HG02938 (cell line): ENCODE measurements around the gene ECE2.
A peak's percentile ranks its signal among the peaks of the same experiment; 100 is the strongest.

ENCODE experiments used
- ATAC-seq: cut with Tn5 transposase; IDR thresholded peaks from one replicate; pipeline ENCODE4 v1.9.1; 2021; ENCODE audit warnings: mild to moderate bottlenecking, moderate library complexity; ENCODE audit not compliant: unreplicated experiment

Gene ECE2

GRCh38 chr3:184311633-184312032, 35.8 kb downstream of the ECE2 start:
- no peak for ATAC-seq

DNA sequence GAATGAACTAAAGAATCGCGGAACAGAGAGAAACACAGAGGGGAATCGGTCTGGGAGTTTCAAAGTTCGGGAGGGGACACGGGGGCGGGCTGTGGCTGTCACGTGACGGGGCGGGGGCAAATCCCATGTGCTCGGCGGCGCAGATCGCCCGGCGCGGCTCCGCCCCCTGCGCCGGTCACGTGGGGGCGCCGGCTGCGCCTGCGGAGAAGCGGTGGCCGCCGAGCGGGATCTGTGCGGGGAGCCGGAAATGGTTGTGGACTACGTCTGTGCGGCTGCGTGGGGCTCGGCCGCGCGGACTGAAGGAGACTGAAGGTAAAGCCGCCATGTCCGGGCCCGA, 38.5 kb downstream of the ECE2 start, which contains the start of gene EIF4G1:
EIF4G1 (plus strand) TSS at position 244 of the 337 bp plus-strand sequence. CDS start 1,191 bp downstream, outside the sequence.
- peak; percentile 76 for ATAC-seq

- ATAC-seq: peak; percentile 31
Observed at GRCh38 chr3:184314700-184315542, 39.1 kb downstream of the ECE2 start.

DNA sequence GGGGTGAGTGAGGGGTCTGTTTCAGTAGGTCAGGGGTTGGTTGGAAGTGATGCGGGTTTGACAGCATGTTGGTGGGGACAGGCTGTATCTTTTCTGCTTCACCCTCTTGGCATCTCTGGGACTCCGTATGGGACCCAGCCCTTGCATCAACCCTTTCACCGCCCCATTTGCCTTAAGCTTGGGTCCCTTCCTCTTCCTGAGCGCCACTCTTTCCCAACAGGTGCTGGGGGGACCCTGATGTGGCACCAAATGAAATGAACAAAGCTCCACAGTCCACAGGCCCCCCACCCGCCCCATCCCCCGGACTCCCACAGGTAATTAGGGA, 39.7 kb downstream of the ECE2 start:
- peak; percentile 5 for ATAC-seq

DNA sequence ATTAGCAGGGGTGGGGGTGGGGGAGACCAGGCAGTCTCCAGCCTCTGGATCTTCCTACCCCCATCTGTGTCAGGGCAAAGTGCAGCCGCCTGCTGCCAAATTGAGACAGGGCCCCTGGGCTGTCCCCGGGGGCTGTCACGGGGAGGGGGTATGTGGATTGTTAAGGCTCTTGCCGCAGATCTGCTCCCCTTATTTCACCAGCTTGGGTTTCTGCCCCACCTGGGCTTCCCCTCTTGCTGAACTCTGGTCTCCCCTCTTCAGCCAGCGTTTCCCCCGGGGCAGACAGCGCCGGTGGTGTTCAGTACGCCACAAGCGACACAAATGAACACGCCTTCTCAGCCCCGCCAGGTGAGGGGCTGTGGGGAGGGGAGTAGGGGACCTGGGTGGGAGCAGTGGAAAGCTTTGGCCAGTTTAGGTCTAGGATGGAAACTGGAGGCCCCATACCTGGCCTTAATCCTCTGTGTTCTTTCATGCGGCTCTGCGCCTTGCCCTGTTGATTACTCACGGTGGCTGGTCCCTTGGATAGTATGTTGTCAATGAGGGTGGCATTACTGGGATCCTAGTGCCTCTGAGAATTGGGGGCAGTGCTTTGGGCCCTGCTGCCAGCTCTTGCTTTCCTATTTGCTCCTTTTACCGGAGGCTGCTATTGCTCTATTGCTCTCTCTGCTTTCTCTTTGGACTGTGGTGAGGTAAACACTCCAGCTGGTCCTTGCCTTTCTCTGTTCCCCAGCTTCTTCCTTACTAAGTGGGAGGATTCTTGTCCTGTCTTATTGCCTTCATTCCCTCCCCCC, 40.2 kb downstream of the ECE2 start:
- ATAC-seq: no peak

DNA sequence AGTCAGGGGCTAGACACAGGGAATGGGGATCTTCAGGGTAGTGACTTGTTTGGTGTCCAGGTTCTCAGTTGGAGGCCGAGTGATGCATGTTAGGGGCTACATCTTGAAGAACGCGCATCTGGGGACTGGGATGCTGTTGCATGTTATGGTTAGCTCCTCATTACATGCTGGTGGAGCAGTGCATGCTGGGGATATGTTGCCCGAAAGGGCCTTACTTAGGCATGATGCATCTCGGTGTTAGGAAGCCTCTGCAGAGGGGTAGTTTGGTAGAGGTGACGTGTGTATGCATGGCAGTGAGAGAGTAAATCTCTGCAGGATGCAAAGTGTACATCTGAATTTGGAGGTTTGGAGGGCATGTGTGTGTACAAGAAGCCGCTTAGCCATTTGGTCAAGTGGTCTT, 41.0 kb downstream of the ECE2 start:
- no peak for ATAC-seq

DNA sequence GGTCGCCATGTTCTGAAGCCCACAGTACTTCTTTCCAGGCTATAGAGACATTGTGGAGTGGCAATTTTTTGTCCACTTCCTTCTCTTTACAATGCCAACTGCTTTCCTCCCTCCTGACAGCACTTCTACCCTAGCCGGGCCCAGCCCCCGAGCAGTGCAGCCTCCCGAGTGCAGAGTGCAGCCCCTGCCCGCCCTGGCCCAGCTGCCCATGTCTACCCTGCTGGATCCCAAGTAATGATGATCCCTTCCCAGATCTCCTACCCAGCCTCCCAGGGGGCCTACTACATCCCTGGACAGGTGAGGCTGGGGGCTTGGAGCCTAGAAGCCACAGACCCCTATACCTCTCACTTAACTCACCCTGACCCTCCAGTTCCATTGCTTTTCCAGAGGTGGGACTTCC, 41.4 kb downstream of the ECE2 start:
- ATAC-seq: no peak

DNA sequence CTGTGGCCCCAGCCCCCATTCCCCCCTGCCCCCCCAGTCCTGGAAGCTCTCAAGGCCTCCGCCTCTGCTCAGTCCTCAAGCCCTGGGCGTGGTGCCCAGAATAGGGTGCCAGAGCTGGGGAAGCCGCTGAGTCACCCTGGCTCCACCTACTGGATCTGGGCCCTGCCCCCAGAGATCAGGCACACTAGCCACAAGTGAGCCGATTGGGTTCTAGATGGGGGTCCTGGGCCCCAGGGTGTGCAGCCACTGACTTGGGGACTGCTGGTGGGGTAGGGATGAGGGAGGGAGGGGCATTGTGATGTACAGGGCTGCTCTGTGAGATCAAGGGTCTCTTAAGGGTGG, 44.3 kb downstream of the ECE2 start:
- no peak for ATAC-seq

- ATAC-seq: no peak
Observed at GRCh38 chr3:184321666-184322065, 45.8 kb downstream of the ECE2 start.

DNA sequence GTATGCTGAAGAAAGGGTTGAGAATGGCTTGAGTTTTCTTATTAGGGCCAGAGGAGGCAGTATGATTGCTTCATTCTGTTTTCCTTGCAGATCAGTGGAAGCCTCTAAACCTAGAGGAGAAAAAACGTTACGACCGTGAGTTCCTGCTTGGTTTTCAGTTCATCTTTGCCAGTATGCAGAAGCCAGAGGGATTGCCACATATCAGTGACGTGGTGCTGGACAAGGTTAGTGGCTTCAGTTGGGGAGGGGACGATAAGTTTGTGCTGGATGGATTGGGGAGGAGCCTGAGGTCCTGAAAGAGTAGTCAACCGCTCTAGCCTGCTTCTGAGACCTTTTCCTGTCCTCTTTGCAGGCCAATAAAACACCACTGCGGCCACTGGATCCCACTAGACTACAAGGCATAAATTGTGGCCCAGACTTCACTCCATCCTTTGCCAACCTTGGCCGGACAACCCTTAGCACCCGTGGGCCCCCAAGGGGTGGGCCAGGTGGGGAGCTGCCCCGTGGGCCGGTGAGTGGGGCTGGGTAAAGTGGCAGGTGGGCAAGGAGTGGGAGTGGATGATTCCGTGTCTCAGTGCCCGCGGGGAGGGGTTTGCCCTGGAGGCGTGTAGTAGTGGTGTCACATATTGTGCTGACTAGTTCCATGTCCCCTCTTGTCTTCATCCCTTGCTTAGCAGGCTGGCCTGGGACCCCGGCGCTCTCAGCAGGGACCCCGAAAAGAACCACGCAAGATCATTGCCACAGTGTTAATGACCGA, 47.1 kb downstream of the ECE2 start:
- no peak for ATAC-seq

DNA sequence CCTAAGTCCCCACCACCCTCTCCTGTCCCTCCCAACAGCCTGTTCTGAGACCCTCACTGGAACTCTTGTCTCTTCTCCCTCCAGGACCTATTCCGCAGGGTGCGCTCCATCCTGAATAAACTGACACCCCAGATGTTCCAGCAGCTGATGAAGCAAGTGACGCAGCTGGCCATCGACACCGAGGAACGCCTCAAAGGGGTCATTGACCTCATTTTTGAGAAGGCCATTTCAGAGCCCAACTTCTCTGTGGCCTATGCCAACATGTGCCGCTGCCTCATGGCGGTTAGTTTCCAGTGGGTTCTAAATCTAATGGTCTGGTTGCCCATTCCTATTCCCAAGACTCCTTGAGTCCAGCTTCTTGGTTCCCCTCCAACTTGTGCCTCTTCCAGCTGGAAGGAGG, 47.9 kb downstream of the ECE2 start:
- no peak for ATAC-seq

DNA sequence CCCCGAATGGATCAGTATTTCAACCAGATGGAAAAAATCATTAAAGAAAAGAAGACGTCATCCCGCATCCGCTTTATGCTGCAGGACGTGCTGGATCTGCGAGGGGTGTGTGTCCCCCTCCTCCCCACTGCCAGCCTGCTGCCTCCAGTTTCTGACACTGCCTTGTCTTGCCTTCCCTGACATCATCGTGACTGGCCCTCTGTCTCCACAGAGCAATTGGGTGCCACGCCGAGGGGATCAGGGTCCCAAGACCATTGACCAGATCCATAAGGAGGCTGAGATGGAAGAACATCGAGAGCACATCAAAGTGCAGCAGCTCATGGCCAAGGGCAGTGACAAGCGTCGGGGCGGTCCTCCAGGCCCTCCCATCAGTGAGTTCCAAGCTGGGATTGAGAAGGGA, 49.4 kb downstream of the ECE2 start:
- ATAC-seq: no peak

- ATAC-seq: no peak
Observed at GRCh38 chr3:184325715-184326369, 50.0 kb downstream of the ECE2 start.

DNA sequence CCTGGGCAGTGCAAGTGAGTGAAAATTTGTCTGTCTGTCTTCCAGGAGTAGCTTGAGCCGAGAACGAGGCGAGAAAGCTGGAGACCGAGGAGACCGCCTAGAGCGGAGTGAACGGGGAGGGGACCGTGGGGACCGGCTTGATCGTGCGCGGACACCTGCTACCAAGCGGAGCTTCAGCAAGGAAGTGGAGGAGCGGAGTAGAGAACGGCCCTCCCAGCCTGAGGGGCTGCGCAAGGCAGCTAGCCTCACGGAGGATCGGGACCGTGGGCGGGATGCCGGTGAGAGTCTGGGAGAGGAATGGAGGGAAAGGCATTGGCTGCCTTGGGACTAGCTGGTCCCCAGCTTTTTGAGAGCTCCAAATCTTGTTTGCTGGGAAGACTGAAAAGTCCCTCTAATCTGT, 51.3 kb downstream of the ECE2 start:
- ATAC-seq: no peak

DNA sequence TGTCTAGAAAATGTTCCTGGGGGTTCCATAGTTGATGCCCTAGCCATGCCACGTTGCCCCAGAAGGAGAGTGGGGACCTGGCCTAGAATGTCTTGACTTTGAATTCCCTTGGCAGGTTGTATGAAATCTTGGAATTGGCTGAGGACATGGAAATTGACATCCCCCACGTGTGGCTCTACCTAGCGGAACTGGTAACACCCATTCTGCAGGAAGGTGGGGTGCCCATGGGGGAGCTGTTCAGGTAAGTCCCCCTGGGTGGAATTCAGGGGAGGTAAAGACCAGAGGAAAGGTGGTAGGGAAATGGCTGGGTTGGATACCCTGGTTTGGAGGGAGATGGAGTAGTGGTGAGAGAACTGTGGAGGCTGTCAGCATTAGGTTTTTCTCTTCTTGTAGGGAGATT, 52.7 kb downstream of the ECE2 start:
- ATAC-seq: no peak

DNA sequence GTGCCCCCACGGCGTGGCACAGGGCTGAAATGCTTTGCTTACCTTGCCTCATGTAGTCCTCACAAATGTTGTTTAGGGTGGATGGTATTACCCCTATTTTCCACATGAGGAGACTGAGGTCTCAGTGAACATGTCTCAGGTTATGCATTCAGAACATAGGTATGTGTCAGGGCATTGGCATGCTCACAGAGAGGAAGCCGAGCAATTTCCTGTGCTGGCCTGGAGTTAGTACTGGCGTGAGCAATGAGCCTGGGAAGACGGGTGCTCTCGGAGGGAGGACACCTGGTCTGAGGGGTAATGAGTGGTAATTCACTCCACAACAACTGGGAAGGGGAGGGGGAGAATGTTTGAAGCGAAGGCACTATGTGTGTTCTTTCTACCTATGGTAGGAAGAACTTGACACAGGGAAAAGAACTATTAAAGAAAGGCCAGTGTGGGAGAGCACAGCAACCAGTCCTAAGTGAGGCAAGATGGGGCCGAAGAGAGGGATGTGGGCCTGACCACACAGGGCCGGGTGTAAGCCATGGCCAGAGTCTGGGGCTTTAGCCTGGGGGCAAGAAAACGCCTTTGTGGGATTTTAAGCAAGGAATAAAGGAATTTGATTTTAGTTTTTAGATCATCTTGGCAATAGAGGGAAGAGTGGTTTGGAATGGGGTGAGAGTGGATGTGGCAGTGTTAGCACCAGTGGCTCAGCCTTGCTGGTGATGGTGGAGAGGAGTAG, 56.7 kb downstream of the ECE2 start:
- no peak for ATAC-seq

GRCh38 chr3:184333190-184333589, 57.4 kb downstream of the ECE2 start:
- no peak for ATAC-seq

DNA sequence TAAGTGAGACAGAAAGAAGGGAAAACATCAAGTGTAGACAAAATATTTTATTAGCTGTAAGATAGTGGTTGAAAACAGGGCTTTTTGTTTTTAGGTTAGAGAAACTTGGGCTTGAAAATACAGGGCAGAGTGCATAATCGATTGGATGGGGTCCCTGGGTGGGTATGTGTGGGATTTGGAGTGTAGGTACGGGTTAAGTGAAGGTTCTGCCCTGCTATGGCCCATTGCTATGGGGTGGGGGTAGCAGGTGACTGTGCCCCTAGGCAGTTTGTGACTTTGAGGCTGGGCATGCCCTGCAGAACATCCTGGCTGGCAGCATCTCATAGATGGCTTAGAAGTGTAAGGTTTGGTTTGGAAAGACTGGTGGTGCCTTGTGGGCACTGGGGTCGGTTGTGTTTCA, 57.9 kb downstream of the ECE2 start:
- no peak for ATAC-seq

DNA sequence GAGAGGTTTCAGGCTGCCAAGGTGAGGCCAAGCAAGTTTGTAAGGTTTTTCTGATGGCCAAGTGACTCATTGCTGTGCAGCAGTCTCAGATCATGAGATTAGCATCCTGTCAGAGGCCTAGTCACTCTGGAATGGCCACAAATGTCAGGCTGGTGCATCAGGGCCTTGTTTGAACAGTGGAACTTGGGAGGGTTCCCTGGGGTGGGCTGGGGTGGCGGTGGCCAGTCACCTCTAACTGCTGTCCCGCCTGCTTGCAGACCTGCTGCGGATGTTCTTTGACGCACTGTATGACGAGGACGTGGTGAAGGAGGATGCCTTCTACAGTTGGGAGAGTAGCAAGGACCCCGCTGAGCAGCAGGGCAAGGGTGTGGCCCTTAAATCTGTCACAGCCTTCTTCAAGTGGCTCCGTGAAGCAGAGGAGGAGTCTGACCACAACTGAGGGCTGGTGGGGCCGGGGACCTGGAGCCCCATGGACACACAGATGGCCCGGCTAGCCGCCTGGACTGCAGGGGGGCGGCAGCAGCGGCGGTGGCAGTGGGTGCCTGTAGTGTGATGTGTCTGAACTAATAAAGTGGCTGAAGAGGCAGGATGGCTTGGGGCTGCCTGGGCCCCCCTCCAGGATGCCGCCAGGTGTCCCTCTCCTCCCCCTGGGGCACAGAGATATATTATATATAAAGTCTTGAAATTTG, 58.8 kb downstream of the ECE2 start:
- ATAC-seq: no peak

DNA sequence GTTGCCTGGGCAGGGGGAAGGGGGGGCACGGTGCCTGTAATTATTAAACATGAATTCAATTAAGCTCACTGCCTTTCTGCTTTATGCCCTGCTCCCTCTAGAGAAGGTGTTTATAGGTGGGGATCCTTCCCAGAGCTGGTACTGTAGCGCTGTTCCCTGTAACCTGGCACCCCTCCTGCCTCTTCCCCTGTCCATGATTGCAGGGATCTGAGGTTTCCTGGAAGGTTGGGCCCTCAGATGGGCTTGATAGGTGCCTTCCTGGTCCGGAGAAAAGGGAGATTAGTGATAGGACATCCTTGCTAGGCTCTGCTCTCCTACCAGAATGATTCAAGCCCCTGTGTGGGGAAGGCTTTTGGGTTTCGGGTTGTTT, 59.5 kb downstream of the ECE2 start:
- no peak for ATAC-seq
